HG02870 (cell line): Measurements from ENCODE around the gene GP9.
"Not testable (repeated sequence)": the region's sequence is repeated elsewhere in the genome, so short reads cannot be mapped to it uniquely, and the experiment has no call there.

Experiments
- ATAC-seq: cut with Tn5 transposase; IDR thresholded peaks from one replicate; pipeline ENCODE4 v1.9.1; 2021; ENCODE audit warnings: mild to moderate bottlenecking, moderate library complexity; ENCODE audit not compliant: unreplicated experiment

The GP9 gene

DNA sequence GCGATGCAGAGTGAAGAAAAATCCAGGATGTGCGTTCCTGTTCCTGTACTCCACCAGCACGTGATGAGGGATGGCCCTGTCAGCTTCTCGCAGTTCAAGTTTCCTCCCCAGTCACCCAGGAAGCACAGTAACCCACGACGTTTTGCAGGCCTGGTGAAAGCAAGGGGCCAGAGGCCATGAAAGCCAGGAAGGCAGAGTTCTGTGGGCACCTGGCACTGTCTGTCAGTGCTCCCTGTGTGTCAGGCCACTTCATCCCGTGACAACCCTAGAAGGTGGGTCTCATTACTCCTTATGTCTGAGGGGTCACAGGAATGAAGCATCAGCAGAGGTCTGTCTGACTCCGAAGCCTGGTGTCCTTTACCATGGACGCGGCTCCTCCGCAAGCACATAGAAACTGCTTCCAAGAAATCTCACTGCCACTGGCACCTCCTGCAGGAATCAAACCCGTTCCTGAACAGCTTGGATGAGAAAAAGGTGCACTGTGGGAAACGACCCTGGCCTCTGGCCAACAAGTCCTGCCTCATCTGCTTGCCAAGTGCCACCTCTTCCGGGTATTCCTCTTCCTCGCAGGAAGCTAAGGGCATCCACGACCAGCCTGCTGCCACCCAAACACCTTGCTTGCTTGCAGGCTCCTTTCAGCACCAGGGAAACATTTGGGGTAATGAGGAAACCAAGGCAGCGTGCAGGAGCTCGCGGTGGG is 46.4 kb downstream of the GP9 start:
- ATAC-seq = no peak

DNA sequence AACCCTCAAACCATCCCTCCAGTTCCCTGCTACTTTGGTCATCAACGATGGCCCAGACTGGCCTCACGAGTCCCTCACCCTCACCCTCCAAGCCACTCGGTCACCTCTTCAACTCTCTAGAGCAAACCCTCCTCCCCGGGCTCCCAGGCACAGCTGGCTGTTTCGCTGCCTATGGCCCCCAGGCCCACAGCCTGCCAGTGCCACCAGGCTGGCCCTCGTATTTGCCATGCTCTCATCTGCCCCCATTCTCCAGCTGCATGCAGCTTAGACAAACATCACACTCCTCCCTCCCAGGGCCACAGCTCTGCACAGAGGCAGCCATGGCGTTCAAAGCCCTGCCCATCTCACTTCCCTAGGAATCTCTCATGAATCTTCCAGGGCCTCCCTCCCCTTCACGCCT is 47.2 kb downstream of the GP9 start:
- no peak for ATAC-seq

DNA sequence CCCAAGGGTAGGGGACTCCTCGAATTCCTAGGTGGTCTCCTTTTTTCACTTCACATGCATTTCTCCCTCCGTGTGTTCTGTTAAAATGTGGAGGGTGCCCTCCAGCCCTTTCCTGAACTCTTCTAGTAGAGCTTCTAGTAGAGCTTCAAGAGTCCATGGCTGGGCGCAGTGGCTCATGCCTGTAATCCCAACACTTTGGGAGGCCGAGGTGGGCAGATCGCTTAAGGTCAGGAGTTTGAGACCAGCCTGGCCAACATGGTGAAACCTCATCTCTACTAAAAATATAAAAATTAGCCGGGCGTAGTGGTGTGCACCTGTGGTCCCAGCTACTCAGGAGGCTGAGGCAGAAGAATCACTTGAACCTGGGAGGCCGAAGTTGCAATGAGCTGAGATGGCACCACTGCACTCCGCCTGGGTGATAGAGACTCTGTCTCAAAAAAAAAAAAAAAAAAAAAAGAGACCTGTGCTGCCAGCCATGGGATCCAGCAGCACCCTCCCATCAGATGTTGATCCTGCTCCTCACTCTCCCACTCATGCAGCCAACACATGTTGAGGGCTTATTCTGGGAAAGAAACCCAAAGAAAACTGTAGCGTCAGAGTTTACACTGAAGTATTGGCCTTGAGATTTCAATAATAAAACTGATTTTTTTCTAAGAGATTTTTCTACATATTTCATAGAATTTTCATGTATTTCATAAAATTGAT is 50.6 kb downstream of the GP9 start:
- not testable (repeated sequence) for ATAC-seq
